ENCODE data around the gene NCAPG2. TPM values are rescaled to one million over a fixed set of nuclear protein-coding genes. Genes with fewer than 3 reads are reported as not detected.

The NCAPG2 gene
- total RNA-seq, 1 experiment from 2014 or later: 99.2 TPM

DNA sequence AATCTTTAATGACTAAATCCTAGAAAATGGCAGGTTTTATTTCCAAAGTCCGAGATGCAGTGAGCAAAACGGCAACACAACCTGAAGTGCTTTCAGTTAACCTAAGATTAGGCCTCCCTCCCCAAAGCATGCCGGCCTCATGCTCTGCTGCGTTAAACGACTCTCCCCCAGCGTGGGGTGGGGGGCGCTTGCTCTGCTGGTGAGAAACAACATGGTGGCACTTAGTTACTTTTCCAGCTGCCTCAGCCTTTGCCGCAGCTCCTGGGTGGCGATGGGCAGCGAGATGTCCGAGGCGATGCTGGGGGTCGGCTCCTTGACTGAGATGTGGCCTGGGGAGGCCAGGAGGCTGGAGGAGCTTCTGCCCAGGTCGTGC lies 36.7 kb upstream of the NCAPG2 start (continued):
- TF ChIP-seq, protein P1, sequence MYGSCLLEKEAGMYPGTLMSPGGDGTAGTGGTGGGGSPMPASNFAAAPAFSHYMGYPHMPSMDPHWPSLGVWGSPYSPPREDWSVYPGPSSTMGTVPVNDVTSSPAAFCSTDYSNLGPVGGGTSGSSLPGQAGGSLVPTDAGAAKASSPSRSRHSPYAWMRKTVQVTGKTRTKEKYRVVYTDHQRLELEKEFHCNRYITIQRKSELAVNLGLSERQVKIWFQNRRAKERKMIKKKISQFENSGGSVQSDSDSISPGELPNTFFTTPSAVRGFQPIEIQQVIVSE (CRISPR knock-in tag; IDR thresholded peaks at IDR 0.05; ENCODE audit: borderline replicate concordance): no peak
- TF ChIP-seq CREB1 (CRISPR knock-in tag; IDR thresholded peaks at IDR 0.05): no peak
- TF ChIP-seq SMAD3 (CRISPR knock-in tag; IDR thresholded peaks at IDR 0.05; ENCODE audit: borderline replicate concordance): no peak
- TF ChIP-seq GTF2I (CRISPR knock-in tag; conservative IDR thresholded peaks at IDR 0.05): no peak
- no peak for TF ChIP-seq NFE2L1 (CRISPR knock-in tag; IDR thresholded peaks at IDR 0.05)
- no peak for TF ChIP-seq ZNF138 (CRISPR knock-in tag; conservative IDR thresholded peaks at IDR 0.05)
- TF ChIP-seq, protein P2, sequence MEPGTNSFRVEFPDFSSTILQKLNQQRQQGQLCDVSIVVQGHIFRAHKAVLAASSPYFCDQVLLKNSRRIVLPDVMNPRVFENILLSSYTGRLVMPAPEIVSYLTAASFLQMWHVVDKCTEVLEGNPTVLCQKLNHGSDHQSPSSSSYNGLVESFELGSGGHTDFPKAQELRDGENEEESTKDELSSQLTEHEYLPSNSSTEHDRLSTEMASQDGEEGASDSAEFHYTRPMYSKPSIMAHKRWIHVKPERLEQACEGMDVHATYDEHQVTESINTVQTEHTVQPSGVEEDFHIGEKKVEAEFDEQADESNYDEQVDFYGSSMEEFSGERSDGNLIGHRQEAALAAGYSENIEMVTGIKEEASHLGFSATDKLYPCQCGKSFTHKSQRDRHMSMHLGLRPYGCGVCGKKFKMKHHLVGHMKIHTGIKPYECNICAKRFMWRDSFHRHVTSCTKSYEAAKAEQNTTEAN (CRISPR knock-in tag; IDR thresholded peaks at IDR 0.05): no peak
- TF ChIP-seq, protein P3, sequence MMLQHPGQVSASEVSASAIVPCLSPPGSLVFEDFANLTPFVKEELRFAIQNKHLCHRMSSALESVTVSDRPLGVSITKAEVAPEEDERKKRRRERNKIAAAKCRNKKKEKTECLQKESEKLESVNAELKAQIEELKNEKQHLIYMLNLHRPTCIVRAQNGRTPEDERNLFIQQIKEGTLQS (CRISPR knock-in tag; conservative IDR thresholded peaks at IDR 0.05): no peak
- TF ChIP-seq, protein P4, sequence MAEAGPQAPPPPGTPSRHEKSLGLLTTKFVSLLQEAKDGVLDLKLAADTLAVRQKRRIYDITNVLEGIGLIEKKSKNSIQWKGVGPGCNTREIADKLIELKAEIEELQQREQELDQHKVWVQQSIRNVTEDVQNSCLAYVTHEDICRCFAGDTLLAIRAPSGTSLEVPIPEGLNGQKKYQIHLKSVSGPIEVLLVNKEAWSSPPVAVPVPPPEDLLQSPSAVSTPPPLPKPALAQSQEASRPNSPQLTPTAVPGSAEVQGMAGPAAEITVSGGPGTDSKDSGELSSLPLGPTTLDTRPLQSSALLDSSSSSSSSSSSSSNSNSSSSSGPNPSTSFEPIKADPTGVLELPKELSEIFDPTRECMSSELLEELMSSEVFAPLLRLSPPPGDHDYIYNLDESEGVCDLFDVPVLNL (CRISPR knock-in tag; IDR thresholded peaks at IDR 0.05; ENCODE audit: borderline replicate concordance, low read depth): no peak

DNA sequence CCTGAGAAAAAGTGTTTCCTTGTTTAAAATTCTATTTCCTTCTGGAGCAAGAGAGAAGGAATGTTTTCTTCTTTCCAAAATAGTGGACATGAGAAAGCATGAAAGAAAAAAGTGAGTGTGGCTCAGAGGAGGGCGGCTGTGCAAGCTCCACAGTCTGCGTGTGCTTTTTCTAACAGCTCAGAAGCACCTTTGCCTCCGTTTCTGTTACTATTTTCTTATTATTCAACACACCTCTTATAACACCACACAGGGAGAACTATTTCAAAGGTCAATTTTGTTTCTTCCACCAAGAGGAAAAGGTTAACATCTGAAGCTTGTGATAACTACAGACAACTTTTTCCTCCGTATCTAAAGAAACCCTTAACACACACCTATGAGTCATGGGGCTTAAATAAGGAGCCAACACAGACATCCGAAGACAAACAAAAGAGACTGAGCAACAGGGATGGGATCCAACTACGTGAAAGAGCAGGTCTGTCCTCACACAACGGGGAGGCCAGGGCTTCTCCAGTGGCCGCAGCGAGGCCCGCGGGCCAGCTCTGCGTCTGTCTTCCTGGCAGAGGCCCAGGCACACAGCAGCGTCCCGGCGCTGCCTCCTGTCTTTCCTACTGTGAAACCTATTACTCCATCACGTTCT lies 36.2 kb upstream of the NCAPG2 start:
- Mint-ChIP-seq H3K9me3 (no peaks in the 10 kb centered on the region), H3K36me3 (peaks cover 71% of the 10 kb centered on the region), H3K27ac (peak overlapping the region; percentile 88; the same call in 1 of the 2 replicates), H3K4me3 (no peak overlapping the region), H3K4me1 (no peaks in the 10 kb centered on the region), H3K27me3 (ENCODE audit: low read depth) (no peaks in the 10 kb centered on the region; the same call in 1 of the 2 replicates)
- DNase-seq (ENCODE audit: low spot score) (no peak), ATAC-seq (no peak)
- CTCF ChIA-PET: interaction anchor here (1.1 to 3.5 kb wide), 2 partner anchors 8 to 44 kb away, joined by 4 to 18 read pairs; no protein-coding TSS in a partner anchor
- POLR2A ChIA-PET: no interaction called here
- TF ChIP-seq ZNF317 (CRISPR knock-in tag; IDR thresholded peaks at IDR 0.05; ENCODE audit: borderline replicate concordance, low read depth) (no peak), TEAD1 (CRISPR knock-in tag; IDR thresholded peaks at IDR 0.05) (no peak)
- TF ChIP-seq, protein P5, sequence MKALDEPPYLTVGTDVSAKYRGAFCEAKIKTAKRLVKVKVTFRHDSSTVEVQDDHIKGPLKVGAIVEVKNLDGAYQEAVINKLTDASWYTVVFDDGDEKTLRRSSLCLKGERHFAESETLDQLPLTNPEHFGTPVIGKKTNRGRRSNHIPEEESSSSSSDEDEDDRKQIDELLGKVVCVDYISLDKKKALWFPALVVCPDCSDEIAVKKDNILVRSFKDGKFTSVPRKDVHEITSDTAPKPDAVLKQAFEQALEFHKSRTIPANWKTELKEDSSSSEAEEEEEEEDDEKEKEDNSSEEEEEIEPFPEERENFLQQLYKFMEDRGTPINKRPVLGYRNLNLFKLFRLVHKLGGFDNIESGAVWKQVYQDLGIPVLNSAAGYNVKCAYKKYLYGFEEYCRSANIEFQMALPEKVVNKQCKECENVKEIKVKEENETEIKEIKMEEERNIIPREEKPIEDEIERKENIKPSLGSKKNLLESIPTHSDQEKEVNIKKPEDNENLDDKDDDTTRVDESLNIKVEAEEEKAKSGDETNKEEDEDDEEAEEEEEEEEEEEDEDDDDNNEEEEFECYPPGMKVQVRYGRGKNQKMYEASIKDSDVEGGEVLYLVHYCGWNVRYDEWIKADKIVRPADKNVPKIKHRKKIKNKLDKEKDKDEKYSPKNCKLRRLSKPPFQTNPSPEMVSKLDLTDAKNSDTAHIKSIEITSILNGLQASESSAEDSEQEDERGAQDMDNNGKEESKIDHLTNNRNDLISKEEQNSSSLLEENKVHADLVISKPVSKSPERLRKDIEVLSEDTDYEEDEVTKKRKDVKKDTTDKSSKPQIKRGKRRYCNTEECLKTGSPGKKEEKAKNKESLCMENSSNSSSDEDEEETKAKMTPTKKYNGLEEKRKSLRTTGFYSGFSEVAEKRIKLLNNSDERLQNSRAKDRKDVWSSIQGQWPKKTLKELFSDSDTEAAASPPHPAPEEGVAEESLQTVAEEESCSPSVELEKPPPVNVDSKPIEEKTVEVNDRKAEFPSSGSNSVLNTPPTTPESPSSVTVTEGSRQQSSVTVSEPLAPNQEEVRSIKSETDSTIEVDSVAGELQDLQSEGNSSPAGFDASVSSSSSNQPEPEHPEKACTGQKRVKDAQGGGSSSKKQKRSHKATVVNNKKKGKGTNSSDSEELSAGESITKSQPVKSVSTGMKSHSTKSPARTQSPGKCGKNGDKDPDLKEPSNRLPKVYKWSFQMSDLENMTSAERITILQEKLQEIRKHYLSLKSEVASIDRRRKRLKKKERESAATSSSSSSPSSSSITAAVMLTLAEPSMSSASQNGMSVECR (CRISPR knock-in tag; IDR thresholded peaks at IDR 0.05; ENCODE audit: borderline replicate concordance): no peak

DNA sequence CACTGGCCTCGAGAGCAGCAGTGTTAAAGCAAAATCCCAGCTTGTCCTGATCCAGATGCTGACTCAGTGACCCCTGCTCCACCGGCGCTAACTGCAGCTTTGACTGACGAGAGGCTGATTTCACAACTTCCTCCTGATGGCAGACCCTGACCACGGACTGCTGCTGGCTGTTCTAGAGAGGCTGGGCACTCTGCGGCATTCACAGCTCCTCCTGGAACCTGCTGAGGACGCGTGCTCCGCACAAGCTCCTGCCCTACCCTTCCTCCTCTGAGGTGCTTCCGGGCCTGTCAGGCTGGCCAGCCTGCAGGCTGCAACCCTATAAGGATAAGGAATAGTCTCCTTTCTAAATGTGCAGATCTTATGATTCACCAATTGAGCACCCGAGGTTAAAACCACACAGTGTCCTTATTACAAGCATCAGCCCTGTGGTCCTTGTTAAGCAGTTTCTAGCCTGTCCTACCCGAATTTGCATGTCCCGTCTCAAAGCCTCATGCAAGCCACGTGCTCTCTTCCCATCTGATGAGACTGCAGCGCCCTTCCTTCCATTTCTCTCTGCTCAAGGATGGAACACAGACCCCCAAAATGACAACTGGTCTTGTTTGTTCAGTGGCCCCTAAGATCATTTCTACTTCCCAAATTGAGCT lies 35.5 kb upstream of the NCAPG2 start:
- no peaks in the 10 kb centered on the region for H3K4me1 Mint-ChIP-seq
- ATAC-seq (no peak), DNase-seq (ENCODE audit: low spot score) (no peak)
- POLR2A ChIA-PET: no interaction called here
- H3K36me3 Mint-ChIP-seq: peaks cover 65% of the 10 kb centered on the region
- no peak for TF ChIP-seq ZNF317 (CRISPR knock-in tag; IDR thresholded peaks at IDR 0.05; ENCODE audit: borderline replicate concordance, low read depth)
- TF ChIP-seq, protein P6, sequence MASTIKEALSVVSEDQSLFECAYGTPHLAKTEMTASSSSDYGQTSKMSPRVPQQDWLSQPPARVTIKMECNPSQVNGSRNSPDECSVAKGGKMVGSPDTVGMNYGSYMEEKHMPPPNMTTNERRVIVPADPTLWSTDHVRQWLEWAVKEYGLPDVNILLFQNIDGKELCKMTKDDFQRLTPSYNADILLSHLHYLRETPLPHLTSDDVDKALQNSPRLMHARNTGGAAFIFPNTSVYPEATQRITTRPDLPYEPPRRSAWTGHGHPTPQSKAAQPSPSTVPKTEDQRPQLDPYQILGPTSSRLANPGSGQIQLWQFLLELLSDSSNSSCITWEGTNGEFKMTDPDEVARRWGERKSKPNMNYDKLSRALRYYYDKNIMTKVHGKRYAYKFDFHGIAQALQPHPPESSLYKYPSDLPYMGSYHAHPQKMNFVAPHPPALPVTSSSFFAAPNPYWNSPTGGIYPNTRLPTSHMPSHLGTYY (CRISPR knock-in tag; IDR thresholded peaks at IDR 0.05): no peak
- TF ChIP-seq, protein P7, sequence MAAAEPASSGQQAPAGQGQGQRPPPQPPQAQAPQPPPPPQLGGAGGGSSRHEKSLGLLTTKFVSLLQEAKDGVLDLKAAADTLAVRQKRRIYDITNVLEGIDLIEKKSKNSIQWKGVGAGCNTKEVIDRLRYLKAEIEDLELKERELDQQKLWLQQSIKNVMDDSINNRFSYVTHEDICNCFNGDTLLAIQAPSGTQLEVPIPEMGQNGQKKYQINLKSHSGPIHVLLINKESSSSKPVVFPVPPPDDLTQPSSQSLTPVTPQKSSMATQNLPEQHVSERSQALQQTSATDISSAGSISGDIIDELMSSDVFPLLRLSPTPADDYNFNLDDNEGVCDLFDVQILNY (CRISPR knock-in tag; IDR thresholded peaks at IDR 0.05): no peak
- TF ChIP-seq, protein P8, sequence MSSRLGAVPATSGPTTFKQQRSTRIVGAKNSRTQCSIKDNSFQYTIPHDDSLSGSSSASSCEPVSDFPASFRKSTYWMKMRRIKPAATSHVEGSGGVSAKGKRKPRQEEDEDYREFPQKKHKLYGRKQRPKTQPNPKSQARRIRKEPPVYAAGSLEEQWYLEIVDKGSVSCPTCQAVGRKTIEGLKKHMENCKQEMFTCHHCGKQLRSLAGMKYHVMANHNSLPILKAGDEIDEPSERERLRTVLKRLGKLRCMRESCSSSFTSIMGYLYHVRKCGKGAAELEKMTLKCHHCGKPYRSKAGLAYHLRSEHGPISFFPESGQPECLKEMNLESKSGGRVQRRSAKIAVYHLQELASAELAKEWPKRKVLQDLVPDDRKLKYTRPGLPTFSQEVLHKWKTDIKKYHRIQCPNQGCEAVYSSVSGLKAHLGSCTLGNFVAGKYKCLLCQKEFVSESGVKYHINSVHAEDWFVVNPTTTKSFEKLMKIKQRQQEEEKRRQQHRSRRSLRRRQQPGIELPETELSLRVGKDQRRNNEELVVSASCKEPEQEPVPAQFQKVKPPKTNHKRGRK (CRISPR knock-in tag; IDR thresholded peaks at IDR 0.05; ENCODE audit: borderline replicate concordance): no peak
- CTCF ChIA-PET: interaction anchor here (1.1 to 1.2 kb wide), 2 partner anchors 33 to 44 kb away, joined by 3 to 4 read pairs; no protein-coding TSS in a partner anchor
- no peaks in the 10 kb centered on the region for H3K9me3 Mint-ChIP-seq
- H3K27ac Mint-ChIP-seq: peak overlapping the region; percentile 88
- no peaks in the 10 kb centered on the region; the same call in 1 of the 2 replicates for H3K27me3 Mint-ChIP-seq (ENCODE audit: low read depth)
- no peak overlapping the region for H3K4me3 Mint-ChIP-seq

Data from WTC11 (cell line).